SKM-1 (cell line): Measurements from ENCODE around the gene CHRNE.
"Not testable (repeated sequence)": the region's sequence is repeated elsewhere in the genome, so short reads cannot be mapped to it uniquely, and the experiment has no call there.

Experiments used
- DNase-seq: peaks from one replicate; lab custom pipeline; 2025; ENCODE audit not compliant: unreplicated experiment; lab: John Stamatoyannopoulos, UW

The CHRNE gene

GRCh38 chr17:4891411-4892410 lies 11.2 kb downstream of the CHRNE start:
- no peak for DNase-seq

GRCh38 chr17:4887581-4887980 lies 15.3 kb downstream of the CHRNE start:
- DNase-seq, result no peak

DNA sequence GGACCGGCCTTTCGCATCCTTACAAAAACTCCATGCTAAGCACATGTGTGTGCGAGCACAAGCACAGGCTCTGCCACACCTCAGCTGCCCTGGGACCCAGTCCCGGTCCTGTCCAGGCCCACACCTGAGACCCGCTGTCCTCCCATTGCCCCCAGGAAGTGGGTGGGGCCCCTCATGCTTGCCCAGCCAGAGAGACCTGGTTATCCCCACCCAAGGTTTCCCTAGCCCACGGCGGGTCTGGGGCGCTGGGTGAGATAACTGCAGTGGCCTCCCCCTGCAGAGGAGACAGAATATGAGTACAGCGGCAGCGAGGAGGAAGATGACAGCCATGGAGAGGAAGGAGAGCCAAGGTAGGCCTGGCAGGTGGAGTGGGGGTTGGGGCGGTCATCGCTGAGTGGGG lies 16.1 kb downstream of the CHRNE start:
- no peak for DNase-seq

DNA sequence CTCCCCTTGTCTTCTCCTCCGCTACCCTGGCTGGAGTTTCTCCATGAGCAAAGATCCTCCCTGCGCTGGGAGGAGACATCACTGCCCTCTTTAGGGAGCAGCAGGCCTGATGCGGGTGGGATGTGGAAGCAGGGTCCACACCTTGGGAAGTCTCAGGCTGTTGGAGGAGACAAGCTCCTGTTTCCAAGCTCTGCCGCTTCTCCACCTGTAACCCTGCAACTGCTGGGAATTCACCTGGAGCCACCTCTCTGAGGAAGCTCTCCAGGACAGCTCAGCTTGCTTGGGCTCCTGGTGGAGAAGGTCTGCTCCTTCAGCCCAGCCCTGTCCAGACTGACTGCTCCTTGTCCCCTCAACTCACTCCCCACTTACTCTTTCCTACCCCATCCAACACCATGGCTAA lies 18.4 kb downstream of the CHRNE start:
- no peak for DNase-seq

DNA sequence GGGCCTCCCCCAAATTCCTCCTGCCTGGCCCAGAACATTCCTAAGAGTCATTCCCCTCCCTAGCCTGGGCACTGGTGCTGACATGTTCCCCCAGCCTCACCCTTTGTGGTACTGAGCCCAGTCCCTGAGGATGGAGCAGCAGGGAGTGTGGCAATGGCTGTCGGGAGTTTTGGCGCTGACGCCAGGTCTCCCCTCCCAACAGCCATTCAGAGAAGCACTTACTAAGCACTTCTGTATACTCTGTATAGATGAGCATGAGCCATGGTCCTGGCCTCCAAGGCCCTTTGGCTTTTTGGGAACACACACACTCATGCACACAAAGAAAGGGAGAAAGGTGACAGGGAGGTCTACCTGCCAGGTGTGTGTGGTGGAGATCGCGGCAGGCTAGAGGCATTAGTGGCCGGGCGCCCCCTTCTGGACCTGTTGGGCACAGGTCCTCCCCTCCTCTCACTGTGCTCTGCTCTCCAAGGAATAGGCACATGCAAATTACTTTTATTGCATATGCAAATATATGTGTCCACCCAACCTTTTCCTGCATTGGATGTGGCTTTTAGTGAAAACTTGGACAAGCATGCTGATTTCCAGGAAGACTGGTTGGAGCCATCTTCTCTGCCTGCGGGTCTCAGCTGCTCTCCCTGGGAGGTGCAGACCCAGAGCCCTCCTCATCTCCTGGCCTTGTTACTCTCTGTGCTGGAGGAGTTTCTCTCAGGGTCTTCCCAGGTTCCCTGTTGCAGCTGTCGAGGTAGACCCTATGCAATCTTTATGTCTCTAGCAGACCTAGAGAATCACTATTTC lies 20.9 kb downstream of the CHRNE start:
- no peak for DNase-seq

- no peak for DNase-seq
Measured at GRCh38 chr17:4880857-4881256, 22.0 kb downstream of the CHRNE start.

DNA sequence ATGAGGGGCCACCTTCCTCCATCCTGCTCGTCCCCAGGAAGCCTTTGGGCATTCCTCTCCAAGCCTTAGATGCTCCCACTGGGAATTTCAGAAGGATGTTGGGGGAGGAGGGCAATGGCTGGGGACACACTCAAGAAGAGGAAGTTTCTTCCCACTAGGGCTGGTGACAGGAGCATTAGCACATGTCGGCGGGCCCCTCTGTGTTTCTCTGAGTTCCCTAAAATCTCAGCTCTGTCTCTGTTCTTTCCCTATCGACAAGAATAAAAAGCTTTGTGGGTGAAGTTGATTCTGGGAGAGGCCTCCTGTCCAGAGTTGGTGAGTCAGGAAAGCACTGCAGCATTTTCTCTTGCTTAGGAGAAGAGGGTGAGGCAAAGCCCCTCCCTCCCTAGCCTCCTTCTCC lies 23.3 kb downstream of the CHRNE start:
- no peak for DNase-seq

DNA sequence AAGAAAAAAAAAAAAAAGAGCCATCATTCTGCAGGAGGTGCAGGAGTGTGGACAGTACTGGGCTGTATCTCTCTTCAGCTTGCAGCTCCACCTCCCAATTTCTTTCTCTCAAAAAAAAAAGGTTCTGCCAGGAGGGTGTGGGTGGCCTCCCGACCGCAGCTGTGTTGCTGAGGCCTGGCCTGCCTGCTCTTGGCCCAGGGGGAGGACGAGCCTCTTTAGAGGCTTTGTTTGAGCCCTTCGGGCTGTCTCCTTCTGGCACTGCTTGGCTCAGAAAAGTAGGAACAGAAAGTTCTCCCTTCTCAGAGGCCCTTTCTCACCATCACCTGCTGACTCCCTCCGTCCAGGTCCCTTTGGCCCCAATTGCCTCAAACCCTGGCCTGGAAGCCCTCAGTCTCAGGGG lies 25.8 kb downstream of the CHRNE start:
- no peak for DNase-seq

DNA sequence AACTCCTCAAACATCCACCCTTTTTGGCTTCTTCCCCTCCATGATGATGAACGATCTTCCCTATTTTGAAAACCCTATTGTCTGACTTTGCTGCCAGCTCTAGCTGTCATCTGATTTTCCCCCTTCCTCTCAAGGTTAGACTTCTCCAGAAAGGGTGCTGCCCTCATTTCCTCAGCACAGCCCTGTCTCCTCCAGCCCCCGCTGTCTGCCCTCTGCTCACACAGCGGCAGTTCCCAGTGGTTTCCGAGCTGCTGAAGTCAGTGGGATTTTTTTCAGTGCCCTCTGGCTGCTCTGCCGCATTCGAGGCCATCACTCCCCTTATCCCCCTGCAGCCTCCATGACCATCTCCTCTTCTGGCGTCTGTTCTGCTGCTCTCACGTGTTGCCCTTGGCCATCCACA lies 30.1 kb downstream of the CHRNE start:
- DNase-seq, result no peak

- no peak for DNase-seq
Measured at GRCh38 chr17:4870855-4871254, 32.0 kb downstream of the CHRNE start.

- DNase-seq, result not testable (repeated sequence)
Measured at GRCh38 chr17:4869058-4869998, 33.6 kb downstream of the CHRNE start.

- not testable (repeated sequence) for DNase-seq
Measured at GRCh38 chr17:4867535-4867934, 35.4 kb downstream of the CHRNE start.

DNA sequence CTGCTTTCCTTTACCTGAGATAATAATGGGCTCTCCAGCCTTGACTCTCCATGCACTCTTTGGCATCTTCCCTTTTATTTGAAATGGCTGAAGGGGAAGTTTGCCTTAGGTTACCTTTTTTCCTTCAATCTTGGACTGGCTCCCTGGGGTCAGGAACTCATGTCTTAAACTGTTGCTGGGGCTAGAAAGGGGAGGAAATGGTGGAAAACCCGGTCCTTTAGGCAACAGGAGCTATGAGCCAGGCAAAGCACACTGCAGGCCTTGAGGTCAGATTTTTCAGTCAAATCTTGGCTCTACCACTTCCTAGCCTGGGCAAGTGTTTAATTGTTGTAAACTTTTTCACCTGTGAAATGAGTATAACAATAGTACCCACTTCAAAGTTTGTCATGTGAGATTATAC lies 39.6 kb downstream of the CHRNE start:
- DNase-seq, result no peak

- DNase-seq, result no peak
Measured at GRCh38 chr17:4862720-4863119, 40.2 kb downstream of the CHRNE start.

- DNase-seq, result no peak
Measured at GRCh38 chr17:4861052-4861451, 41.8 kb downstream of the CHRNE start.

- DNase-seq, result no peak
Measured at GRCh38 chr17:4860651-4861050, 42.2 kb downstream of the CHRNE start.

- DNase-seq, result no peak
Measured at GRCh38 chr17:4859816-4860625, 42.9 kb downstream of the CHRNE start.

DNA sequence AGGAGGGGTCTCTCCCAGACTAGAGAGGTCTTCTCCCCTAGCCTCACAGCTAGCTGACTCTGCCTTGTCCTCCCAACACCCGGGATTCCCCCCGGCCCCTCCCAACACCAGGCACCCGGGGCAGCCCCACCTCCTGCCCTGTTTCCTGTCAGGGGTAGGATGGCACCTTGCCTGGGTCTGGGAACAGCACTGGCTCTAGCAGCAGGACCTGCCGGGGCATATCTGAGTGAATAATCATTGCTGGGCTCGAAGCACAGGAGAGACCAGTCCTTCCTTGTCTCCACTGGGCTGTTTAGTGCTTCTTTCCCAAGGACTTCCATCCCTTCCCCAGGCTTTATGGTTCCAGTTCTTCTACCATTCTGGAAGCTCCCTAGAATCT lies 44.0 kb downstream of the CHRNE start:
- DNase-seq, result no peak

GRCh38 chr17:4858068-4858881 lies 44.6 kb downstream of the CHRNE start:
- DNase-seq, result no peak
